Left renal cortex interstitium (tissue), 4 donors: ENCODE results near the gene ST8SIA6. TPM values are rescaled to one million over a fixed set of nuclear protein-coding genes. Genes with fewer than 3 reads are reported as not detected.

Experiments
- DNase-seq, 4 donors: peaks; one replicate each; pipeline ENCODE4 v3.0.0-alpha.2; 2013; ENCODE audit warnings: low read depth in 4 of 4, low spot score in 2 of 4, missing footprints in 1 of 4
- polyA plus RNA-seq, 4 donors: library from polyadenylated mRNA; unstranded; fragments of 120-200 nt; gene quantifications; one replicate each; pipeline ENCODE4 v1.2.1, GENCODE V29; 2013; ENCODE audit not compliant: insufficient read length in 4 of 4

Gene ST8SIA6
- polyA plus RNA-seq, 4 donors, result 1.0 to 2.2 (median 1.2) TPM

DNA sequence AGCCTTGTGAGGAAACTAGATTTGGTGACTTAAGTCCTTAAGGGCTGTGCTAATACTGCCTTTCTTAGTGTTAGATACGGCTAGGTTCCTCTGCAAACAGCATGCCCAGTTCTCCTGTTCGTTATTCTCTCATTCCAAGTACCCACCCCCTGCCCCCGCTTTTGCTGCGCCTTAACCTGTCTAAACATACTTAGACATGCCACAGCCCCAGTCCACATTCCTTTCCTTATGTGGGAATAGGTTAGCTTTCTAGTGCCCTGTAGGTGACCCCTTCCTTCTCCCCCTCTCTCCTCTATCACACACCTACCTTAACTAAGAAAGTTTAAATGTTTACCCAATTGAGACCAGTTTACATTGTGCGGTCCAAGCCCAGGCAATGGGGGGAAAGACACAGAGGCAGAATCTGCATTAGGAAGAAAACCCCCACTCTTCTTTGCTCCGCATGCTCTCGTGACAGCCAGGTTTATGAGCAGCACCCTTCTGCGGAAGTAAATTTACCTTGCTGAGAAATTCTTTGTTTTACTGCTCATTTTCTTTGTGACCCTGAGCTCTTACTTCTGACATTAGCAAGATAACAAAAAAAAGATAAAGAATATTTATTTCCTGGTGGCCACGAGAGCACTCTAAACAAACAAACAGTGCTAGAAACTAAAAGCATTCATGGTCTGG is 177.5 kb downstream of the ST8SIA6 start:
- DNase-seq, result no peak

DNA sequence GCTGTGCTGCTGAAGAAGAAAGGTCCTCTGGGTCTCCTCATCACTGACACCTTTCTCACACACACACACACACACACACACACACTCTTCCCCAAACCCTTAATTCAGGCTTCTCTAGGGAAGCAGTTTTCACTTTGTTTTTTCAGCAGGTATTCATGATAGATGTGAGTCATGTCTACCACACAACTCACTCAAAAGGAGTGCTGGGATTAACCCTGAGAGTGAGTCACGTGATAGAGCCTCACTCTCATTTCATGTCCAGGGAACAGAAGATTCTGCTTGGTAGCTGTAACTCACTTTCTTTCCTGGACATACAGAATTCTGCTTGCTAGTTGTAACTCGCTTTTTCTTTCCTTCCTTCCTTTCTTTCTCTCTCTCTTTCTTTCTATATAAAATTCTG is 181.0 kb downstream of the ST8SIA6 start:
- DNase-seq, result no peak

DNA sequence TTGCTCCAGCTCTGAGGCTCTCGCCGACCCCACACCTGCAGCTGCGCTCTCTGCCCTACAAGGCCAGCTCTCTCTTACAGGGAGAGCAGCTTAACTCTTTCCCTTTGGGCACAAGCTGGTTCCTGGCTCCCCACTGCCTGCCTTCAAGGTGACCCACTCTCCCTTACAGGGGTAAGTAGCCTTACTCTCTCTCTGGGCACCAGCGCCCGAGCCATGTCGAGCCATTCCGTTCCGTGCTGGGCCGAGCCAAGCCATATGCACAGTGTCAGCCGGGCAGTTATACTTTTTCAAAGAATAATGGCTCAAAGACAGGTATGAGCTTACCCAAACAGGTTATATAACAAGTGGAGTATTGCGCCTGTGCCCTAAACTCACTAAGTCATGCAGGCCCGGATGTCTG is 181.7 kb downstream of the ST8SIA6 start:
- no peak for DNase-seq

Other genes starting within 250 kb of the ST8SIA6 start
- 1,000 to 10,000 TPM; 1,222 to 1,404 (median 1,250) TPM for gene VIM, start 226.4 kb downstream of the ST8SIA6 start, polyA plus RNA-seq
- gene HACD1, start 162.8 kb upstream of the ST8SIA6 start, polyA plus RNA-seq, result 10 to 100 TPM; 11.1 to 15.2 (median 12.8) TPM
- 10 to 100 TPM; 27.4 to 29.5 (median 29.1) TPM for gene STAM, start 189.6 kb upstream of the ST8SIA6 start, polyA plus RNA-seq